Gastroesophageal sphincter (tissue), 3 donors: ENCODE data around the gene PPP3CA.

ENCODE experiments used
- EP300 ChIP-seq: sonication (generic); formaldehyde crosslinking; IDR thresholded peaks from one replicate; pipeline ENCODE4 v1.6.1; 2017; ENCODE audit warnings: antibody characterized with exemption, mild to moderate bottlenecking
- POLR2AphosphoS5 ChIP-seq: sonication (generic); formaldehyde crosslinking; IDR thresholded peaks from one replicate; pipeline ENCODE4 v1.6.1; 2017; ENCODE audit warnings: antibody characterized with exemption
- TF ChIP-seq, protein P1 (sequence below), 4 experiments: fragments of 200-600 bp in 2 of 4; fragments of 450-650 bp in 2 of 4; sonication (generic) in 1 of 4; IDR thresholded peaks; one replicate each; pipeline ENCODE4 v1.5.1; 2017 to 2019; ENCODE audit warnings: antibody characterized with exemption in 4 of 4, mild to moderate bottlenecking in 2 of 4, moderate library complexity in 2 of 4

- TF ChIP-seq EP300 (no peak), POLR2AphosphoS5 (no peak)
- TF ChIP-seq, protein P1, sequence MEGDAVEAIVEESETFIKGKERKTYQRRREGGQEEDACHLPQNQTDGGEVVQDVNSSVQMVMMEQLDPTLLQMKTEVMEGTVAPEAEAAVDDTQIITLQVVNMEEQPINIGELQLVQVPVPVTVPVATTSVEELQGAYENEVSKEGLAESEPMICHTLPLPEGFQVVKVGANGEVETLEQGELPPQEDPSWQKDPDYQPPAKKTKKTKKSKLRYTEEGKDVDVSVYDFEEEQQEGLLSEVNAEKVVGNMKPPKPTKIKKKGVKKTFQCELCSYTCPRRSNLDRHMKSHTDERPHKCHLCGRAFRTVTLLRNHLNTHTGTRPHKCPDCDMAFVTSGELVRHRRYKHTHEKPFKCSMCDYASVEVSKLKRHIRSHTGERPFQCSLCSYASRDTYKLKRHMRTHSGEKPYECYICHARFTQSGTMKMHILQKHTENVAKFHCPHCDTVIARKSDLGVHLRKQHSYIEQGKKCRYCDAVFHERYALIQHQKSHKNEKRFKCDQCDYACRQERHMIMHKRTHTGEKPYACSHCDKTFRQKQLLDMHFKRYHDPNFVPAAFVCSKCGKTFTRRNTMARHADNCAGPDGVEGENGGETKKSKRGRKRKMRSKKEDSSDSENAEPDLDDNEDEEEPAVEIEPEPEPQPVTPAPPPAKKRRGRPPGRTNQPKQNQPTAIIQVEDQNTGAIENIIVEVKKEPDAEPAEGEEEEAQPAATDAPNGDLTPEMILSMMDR (IDR thresholded peaks at IDR 0.05), result no peak
Measured at GRCh38 chr4:101044766-101045165, 302.6 kb downstream of the PPP3CA start.
